Activated CD8-positive, alpha-beta T cell treated with anti-CD3 and anti-CD28 coated beads for 36 hours (primary cell): ENCODE results near the gene TESPA1. TPM values are rescaled to one million over a fixed set of nuclear protein-coding genes. Genes with fewer than 3 reads are reported as not detected.

Experiments
- ATAC-seq: fragments of 200-7000 bp; cut with Tn5 transposase; one replicate; pipeline ENCODE4 v1.10.0; 2021; ENCODE audit warnings: mild to moderate bottlenecking, moderate library complexity
- CTCF ChIA-PET: fragments of 350-600 bp; sonication (Branson Sonifier 250); formaldehyde crosslinking; loops from one replicate; lab custom pipeline; 2021; ENCODE audit warnings: antibody characterized with exemption; lab: Charles Lee
- POLR2A ChIA-PET: fragments of 350-600 bp; sonication (Branson Sonifier 250); formaldehyde crosslinking; loops from one replicate; lab custom pipeline; 2021; ENCODE audit warnings: antibody characterized with exemption; lab: Charles Lee
- DNase-seq: peaks from one replicate; pipeline ENCODE4 v3.0.0-alpha.2; 2020
- H3K27ac Mint-ChIP-seq: one replicate; pipeline ENCODE4 v1.8.0; 2021; ENCODE audit warnings: mild to moderate bottlenecking, mixed read lengths
- H3K27me3 Mint-ChIP-seq: one replicate; pipeline ENCODE4 v1.8.0; 2021; ENCODE audit warnings: mixed read lengths
- H3K36me3 Mint-ChIP-seq: one replicate; pipeline ENCODE4 v1.8.0; 2021; ENCODE audit warnings: low read depth, mixed read lengths
- H3K4me1 Mint-ChIP-seq: one replicate; pipeline ENCODE4 v1.8.0; 2021; ENCODE audit warnings: low read depth, mixed read lengths
- H3K4me3 Mint-ChIP-seq: one replicate; pipeline ENCODE4 v1.8.0; 2021; ENCODE audit warnings: mild to moderate bottlenecking, moderate library complexity, mixed read lengths
- H3K9me3 Mint-ChIP-seq: one replicate; pipeline ENCODE4 v1.8.0; 2021; ENCODE audit warnings: mixed read lengths
- intact Hi-C: fragments of 100-400 bp; cut with micrococcal nuclease; formaldehyde crosslinking; loops from one replicate; pipeline ENCODE4 v1.10.0; 2022
- total RNA-seq, 2 experiments: library from RNA; stranded (reverse); gene quantifications; one replicate each; pipeline ENCODE4 v1.2.3, GENCODE V29; 2021
- TF ChIP-seq, protein P1 (sequence below): fragments of 200-600 bp; IDR thresholded peaks from one replicate; pipeline ENCODE4 v1.8.0; 2022; ENCODE audit warnings: antibody characterized with exemption, mild to moderate bottlenecking

TESPA1 gene
- total RNA-seq, 2 experiments from 2014 or later: 107 to 112 TPM

DNA sequence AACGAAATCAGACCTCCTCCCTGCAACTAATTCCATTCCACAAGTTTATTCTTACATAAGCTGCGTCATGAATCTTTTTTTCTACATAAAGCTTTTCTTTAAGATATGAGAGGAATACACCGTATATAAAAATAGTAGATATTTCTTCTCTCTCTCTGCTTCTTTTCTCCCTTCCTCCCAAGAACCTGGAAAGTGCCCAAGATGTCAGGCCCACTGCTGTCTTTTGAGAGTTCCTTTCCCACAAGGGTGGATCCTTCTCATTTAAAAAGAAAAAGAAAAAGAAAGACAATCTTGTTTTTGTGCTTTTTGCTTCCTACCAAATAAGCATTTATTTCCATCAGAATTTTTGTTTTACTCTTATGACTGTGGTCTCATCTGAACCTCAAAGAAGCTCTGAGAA, 11.0 kb downstream of the TESPA1 start:
- ChIA-PET CTCF (interaction anchor here (1.2 to 16.4 kb wide), 5 partner anchors 8 to 99 kb away, joined by 7 to 141 read pairs (median 9); no protein-coding TSS in a partner anchor), POLR2A (interaction anchor here (1.9 kb wide), 1 partner anchor 11 kb away, joined by 8 read pairs; the partner anchor contains the start of gene TESPA1)
- Mint-ChIP-seq H3K4me1 (peaks cover 82% of the 10 kb centered on the region), H3K36me3 (peaks cover 79% of the 10 kb centered on the region), H3K27me3 (no peaks in the 10 kb centered on the region), H3K27ac (peak overlapping the region; percentile 26), H3K9me3 (no peaks in the 10 kb centered on the region), H3K4me3 (no peak overlapping the region)
- intact Hi-C loops: no loop called here
- ATAC-seq: no peak
- DNase-seq: no peak
- TF ChIP-seq, protein P1, sequence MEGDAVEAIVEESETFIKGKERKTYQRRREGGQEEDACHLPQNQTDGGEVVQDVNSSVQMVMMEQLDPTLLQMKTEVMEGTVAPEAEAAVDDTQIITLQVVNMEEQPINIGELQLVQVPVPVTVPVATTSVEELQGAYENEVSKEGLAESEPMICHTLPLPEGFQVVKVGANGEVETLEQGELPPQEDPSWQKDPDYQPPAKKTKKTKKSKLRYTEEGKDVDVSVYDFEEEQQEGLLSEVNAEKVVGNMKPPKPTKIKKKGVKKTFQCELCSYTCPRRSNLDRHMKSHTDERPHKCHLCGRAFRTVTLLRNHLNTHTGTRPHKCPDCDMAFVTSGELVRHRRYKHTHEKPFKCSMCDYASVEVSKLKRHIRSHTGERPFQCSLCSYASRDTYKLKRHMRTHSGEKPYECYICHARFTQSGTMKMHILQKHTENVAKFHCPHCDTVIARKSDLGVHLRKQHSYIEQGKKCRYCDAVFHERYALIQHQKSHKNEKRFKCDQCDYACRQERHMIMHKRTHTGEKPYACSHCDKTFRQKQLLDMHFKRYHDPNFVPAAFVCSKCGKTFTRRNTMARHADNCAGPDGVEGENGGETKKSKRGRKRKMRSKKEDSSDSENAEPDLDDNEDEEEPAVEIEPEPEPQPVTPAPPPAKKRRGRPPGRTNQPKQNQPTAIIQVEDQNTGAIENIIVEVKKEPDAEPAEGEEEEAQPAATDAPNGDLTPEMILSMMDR: no peak

DNA sequence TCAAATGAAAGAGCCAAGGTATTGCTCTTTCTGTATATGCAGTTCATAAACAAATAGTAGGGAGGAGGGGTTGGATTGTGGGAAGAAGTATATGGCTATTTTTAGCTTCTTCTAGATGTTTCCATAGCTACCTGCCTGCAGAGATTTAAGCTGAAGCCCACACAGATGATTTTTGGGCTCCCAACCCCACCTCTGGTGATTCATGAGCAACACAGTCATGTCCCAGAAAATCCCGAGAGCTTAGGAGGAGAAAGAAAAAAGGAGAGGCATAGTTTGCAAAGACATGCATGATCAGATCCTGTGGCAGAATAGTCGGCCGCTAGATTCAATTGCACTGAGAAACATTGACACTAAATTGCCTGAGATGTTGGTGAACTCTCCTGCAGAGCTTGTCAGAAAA, 13.8 kb downstream of the TESPA1 start:
- Mint-ChIP-seq H3K27ac (peak overlapping the region; percentile 63), H3K4me3 (no peak overlapping the region), H3K4me1 (peaks cover 82% of the 10 kb centered on the region), H3K36me3 (peaks cover 80% of the 10 kb centered on the region), H3K9me3 (no peaks in the 10 kb centered on the region), H3K27me3 (no peaks in the 10 kb centered on the region)
- TF ChIP-seq, protein P1: no peak
- DNase-seq (no peak), ATAC-seq (no peak)
- POLR2A ChIA-PET: interaction anchor here (0.7 to 2.5 kb wide), 4 partner anchors 10 to 211 kb away, joined by 3 to 8 read pairs (median 3); no protein-coding TSS in a partner anchor
- intact Hi-C loops: no loop called here
- CTCF ChIA-PET: interaction anchor here (0.7 to 16.4 kb wide), 6 partner anchors 12 to 211 kb away, joined by 3 to 141 read pairs (median 6); no protein-coding TSS in a partner anchor

DNA sequence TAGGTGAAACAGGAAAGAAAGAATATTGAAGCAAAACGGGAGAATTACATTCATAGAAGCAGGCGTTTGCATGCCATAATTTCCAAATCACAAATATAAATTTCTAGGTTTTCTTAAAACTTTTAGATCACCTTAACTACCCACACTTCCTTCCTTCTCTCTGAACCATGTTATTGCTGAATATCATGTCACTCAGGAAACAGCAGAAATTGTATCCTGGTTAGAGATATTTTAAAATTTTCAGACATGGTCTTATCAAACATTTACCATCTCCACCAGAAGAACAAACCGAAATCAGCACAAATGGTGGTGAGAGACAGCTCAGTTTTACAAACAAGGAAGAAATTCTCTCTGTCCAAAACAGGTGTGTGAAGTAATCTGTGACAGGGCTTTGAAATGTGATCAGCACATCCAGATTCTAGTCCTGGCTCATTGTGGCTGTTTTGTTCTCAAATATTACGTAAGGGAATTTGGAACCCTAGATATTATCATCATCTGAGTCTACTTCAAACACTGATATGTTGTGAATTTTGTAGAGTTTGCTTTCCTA, 16.3 kb downstream of the TESPA1 start:
- TF ChIP-seq, protein P1: no peak
- Mint-ChIP-seq H3K9me3 (no peaks in the 10 kb centered on the region), H3K27ac (peak overlapping the region; percentile 81), H3K4me3 (no peak overlapping the region), H3K27me3 (no peaks in the 10 kb centered on the region), H3K36me3 (peaks cover 81% of the 10 kb centered on the region), H3K4me1 (peaks cover 75% of the 10 kb centered on the region)
- no peak for DNase-seq
- intact Hi-C loops: no loop called here
- no peak for ATAC-seq
- ChIA-PET POLR2A (interaction anchor here (0.9 to 1.6 kb wide), 4 partner anchors 9 to 18 kb away, joined by 3 to 5 read pairs (median 4); partner anchors contain the start of gene TESPA1), CTCF (interaction anchor here (1.5 to 16.4 kb wide), 6 partner anchors 9 to 244 kb away, joined by 4 to 141 read pairs (median 8); no protein-coding TSS in a partner anchor)

DNA sequence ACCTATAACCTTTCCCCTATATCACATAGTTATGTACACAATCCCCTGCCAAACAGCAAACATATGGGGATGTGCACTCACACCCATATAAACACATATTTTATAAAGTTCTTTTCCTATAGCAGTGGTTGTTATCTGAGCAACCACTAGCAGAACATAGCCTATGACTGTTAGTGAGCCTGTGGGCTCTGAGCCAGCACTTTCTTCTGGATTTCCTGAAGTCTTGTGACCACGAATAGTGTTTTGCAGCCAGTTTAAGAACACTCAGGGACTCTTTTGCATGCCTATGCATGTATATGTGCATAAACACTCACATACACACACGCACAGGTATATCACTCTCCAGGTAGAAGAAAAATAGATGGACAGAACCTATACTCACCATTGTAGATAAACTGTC, 17.1 kb downstream of the TESPA1 start:
- Mint-ChIP-seq H3K27me3 (no peaks in the 10 kb centered on the region), H3K36me3 (peaks cover 81% of the 10 kb centered on the region), H3K9me3 (no peaks in the 10 kb centered on the region), H3K27ac (peak overlapping the region; percentile 81), H3K4me1 (peaks cover 76% of the 10 kb centered on the region), H3K4me3 (no peak overlapping the region)
- intact Hi-C loops: no loop called here
- TF ChIP-seq, protein P1: no peak
- POLR2A ChIA-PET: interaction anchor here (1.1 to 1.6 kb wide), 2 partner anchors 8 to 17 kb away, joined by 3 to 5 read pairs; partner anchors contain the start of gene TESPA1
- ATAC-seq: no peak
- DNase-seq: no peak
- CTCF ChIA-PET: interaction anchor here (2.0 to 16.4 kb wide), 4 partner anchors 8 to 218 kb away, joined by 4 to 141 read pairs (median 14); no protein-coding TSS in a partner anchor

DNA sequence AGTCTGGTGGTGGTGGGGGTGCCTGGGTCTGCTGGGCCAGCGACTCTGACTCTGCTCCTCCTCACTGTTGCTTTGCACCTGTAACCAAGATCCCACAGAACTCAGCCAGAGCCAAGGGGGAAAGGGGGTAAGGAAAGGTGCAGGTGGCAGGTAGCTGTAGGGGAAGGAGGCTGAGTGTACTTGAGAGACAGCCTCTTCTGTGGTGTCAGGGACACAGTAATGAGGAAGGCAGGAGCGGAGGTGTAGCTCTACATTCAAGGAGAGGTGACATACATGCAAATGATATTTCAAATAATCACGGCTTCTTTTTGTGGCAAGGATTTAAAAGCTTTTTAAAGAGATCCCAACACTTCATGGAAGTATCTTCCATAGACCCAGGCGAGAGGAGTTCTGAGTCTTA, 23.4 kb downstream of the TESPA1 start:
- H3K4me1 Mint-ChIP-seq: peaks cover 85% of the 10 kb centered on the region
- no peaks in the 10 kb centered on the region for H3K27me3 Mint-ChIP-seq
- DNase-seq (no peak), ATAC-seq (no peak)
- CTCF ChIA-PET: interaction anchor here (0.8 to 7.0 kb wide), 7 partner anchors 11 to 212 kb away, joined by 3 to 141 read pairs (median 10); no protein-coding TSS in a partner anchor
- peaks cover 1% of the 10 kb centered on the region for H3K9me3 Mint-ChIP-seq
- TF ChIP-seq, protein P1: no peak
- no peak overlapping the region for H3K4me3 Mint-ChIP-seq
- POLR2A ChIA-PET: interaction anchor here (0.9 to 1.3 kb wide), 5 partner anchors 9 to 101 kb away, joined by 3 to 6 read pairs (median 4); partner anchors contain the start of gene TESPA1
- peak overlapping the region; percentile 85 for H3K27ac Mint-ChIP-seq
- peaks cover 92% of the 10 kb centered on the region for H3K36me3 Mint-ChIP-seq
- intact Hi-C loops: no loop called here
